ENCODE results near the gene PIGR. TPM values are rescaled to one million over a fixed set of nuclear protein-coding genes. Genes with fewer than 3 reads are reported as not detected.
A peak's percentile ranks its signal among the peaks of the same experiment; 100 is the strongest.

The PIGR gene
- polyA plus RNA-seq, 1 of the 3 experiments (the other 2 are of a cell fraction), result not detected

DNA sequence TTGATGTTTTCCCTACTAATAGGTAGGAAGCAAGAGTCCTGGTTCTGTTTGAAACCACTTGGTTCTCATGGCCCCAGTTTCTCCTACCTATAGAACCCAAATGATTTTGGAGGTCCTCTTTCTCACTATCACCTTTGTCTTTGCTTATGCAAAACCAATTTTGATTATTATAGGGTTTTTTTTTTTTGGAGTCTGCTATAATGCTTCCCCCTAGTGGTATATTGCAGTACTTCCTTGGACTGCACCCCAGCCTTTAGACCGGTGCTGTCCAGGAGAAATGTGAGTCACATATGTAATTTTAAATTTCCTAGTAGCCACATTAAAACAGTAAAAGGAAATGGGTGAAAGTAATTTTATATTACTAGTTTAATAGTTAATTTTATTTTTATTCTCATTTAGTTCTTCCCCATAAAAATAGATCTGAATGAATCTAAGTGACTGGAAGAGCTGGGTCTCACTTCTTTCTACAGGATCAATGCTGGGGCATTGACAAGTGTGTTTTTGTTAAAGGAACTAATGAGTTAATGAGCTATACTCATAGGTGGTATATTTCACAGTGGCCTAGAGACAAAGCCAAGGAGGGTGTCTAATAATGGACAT lies 35.1 kb downstream of the PIGR start:
- Histone ChIP-seq H3K36me3 (replicated peaks in 1 of 2; ENCODE audit: control insufficient read depth in 1 of 2, insufficient read depth in 2 of 2, low read length in 1 of 2) (no peaks in the 10 kb centered on the region), H3K27ac (ENCODE audit: low read depth in 2 of 2, low read length in 1 of 2) (no peak overlapping the region), H2AFZ (ENCODE audit: low read depth) (no peak overlapping the region), H3K9ac (no peak overlapping the region), H3K4me3 (ENCODE audit: low read depth in 2 of 2, low read length in 1 of 2) (no peak overlapping the region), H3K4me2 (no peak overlapping the region), H4K20me1 (ENCODE audit: insufficient read depth) (no peaks in the 10 kb centered on the region), H3K9me3 (no peaks in the 10 kb centered on the region), H3K4me1 (ENCODE audit: control insufficient read depth in 1 of 2, insufficient read depth in 2 of 2, low read depth in 1 of 2, low read length in 1 of 2) (peaks cover 0 to 10% of the 10 kb centered on the region in 2 experiments; a peak in 1 of 4 replicates), H3K27me3 (ENCODE audit: insufficient read depth) (peaks cover 36% of the 10 kb centered on the region), H3K79me2 (ENCODE audit: insufficient read depth) (no peaks in the 10 kb centered on the region), H3K9me2 (no peaks in the 10 kb centered on the region), H3F3A (replicated peaks; ENCODE audit: insufficient read depth) (no peaks in the 10 kb centered on the region)
- peak; percentile 77 for DNase-seq
- WGBS (ENCODE audit: low lambda C conversion rate), result 0% methylated on average over 1 of the region's 1 CpG
- ChIA-PET POLR2A (no interaction called here), CTCF (interaction anchor here (0.7 to 9.4 kb wide), 50 partner anchors 9 to 431 kb away, joined by 3 to 380 read pairs (median 8); partner anchors contain the start of genes DYRK3, FCMR, IL20 and IL24)
- TF ChIP-seq PBX3 (IDR thresholded peaks at IDR 0.05), result no peak
- TF ChIP-seq REST (IDR thresholded peaks at IDR 0.05; ENCODE audit: low read depth, low read length), result peak; percentile 74; the same call in 1 of the 2 replicates
- no peak for TF ChIP-seq FOXJ3 (CRISPR knock-in tag; IDR thresholded peaks at IDR 0.05)
- TF ChIP-seq SIN3A (IDR thresholded peaks at IDR 0.05; ENCODE audit: borderline replicate concordance, low read depth, low read length), result no peak
- peak; percentile 91 for TF ChIP-seq CTCF (IDR thresholded peaks at IDR 0.05)
- peak; percentile 76 for TF ChIP-seq RAD21 (IDR thresholded peaks at IDR 0.05; ENCODE audit: low read length)
- no peak for TF ChIP-seq JUND (IDR thresholded peaks at IDR 0.05)
- TF ChIP-seq ZBTB33 (IDR thresholded peaks at IDR 0.05; ENCODE audit: borderline replicate concordance, low read depth), result no peak
- TF ChIP-seq, protein P1, sequence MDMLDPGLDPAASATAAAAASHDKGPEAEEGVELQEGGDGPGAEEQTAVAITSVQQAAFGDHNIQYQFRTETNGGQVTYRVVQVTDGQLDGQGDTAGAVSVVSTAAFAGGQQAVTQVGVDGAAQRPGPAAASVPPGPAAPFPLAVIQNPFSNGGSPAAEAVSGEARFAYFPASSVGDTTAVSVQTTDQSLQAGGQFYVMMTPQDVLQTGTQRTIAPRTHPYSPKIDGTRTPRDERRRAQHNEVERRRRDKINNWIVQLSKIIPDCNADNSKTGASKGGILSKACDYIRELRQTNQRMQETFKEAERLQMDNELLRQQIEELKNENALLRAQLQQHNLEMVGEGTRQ (IDR thresholded peaks at IDR 0.05; ENCODE audit: borderline replicate concordance, low read depth, low read length), result no peak
- no peak for TF ChIP-seq ELF1 (IDR thresholded peaks at IDR 0.05)
- TF ChIP-seq SMC3 (IDR thresholded peaks at IDR 0.05; ENCODE audit: low read depth, low read length), result peak; percentile 51
- TF ChIP-seq RCOR1 (IDR thresholded peaks at IDR 0.05; ENCODE audit: low read length), result no peak

Data from SK-N-SH (cell line).